ENCODE results near the gene MPC1L. TPM values are rescaled to one million over a fixed set of nuclear protein-coding genes. Genes with fewer than 3 reads are reported as not detected.
A peak's percentile ranks its signal among the peaks of the same experiment; 100 is the strongest.
"Not testable (repeated sequence)": the region's sequence is repeated elsewhere in the genome, so short reads cannot be mapped to it uniquely, and the experiment has no call there.

Gene MPC1L
- total RNA-seq (2014; rRNA removed; shearing (Covaris generic)) = not detected in 2 replicates

DNA sequence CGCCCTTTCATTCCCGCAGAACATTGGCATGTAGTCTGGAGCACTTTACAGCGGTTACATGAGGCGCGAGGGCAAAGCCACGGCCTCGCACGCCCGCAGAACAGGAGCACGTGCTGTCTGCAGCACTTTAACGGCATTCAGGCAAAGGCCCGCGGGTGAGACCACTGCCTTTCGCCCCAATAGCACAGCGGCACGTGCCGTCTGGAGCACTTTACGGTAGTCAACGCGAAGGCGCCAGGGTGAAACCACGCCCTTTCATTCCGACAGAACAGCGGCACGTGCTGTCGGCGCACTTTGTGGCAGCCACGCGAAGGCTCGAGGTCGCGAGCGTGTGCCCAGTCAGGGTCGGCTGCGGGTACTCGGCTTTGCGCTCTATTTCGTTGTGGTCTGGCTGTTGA, at the start of gene MPC1L:
MPC1L (plus strand) TSS at position 290 of the 398 bp plus-strand sequence. CDS start 138 bp downstream, outside the sequence.
- DNase-seq (ENCODE audit: low read depth) = no peak

DNA sequence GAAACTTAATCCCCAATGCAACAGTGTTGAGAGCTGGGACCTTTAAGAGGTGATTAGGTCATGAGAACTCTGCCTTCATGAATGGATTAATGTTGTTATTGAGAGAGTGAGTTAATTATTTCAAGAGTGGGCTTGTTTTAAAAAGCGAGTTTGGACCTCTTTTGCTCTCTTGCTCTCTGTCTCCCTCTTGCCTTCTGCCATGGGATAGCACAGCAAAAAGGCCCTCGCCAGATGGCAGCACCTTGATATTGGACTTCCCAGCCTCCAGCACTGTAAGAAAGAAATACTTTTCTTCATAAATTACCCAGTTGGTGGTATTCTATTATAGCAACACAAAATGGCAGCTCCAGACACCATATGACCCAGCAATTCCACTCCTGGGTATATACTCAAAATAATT, 49.5 kb upstream of the MPC1L start:
- DNase-seq (ENCODE audit: low read depth) = peak; percentile 34

DNA sequence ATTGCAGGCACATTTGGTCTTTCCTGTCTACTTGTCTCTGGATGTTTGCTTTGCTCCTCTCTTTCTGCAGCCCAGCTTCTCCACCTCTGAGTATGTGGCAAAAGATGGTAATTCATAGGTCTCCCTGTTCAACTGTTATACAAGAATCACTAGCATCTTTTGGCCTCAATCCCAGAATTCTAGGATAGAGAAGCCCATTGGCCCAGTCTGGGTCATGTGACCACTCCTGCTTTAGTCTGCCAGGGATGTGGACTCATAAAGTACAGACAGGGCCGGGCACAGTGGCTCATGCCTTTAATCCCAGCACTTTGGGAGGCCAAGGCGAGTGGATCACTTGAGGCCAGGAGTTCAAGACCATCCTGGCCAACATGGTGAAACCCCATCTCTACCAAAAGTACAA, 47.8 kb upstream of the MPC1L start:
- DNase-seq (ENCODE audit: low read depth) = peak; percentile 76

DNA sequence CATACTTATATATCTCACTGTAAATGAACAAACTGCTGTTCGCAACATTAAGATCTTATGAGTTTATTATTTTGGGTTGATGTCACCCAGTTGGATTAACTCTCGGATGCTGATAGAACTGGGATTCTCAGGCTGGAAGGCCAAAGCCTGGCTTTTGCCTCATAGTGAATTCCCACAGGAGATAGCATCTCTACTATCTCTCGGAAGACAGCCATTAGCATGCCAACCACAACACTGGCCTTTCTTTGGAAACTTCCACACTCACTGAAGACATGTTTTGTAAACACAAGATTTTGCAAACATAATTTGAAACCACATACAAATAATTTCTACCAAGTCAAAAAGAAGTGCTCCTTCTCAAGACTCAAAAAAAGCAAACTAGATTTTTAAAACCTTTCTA, 46.9 kb upstream of the MPC1L start:
- DNase-seq (ENCODE audit: low read depth) = no peak

DNA sequence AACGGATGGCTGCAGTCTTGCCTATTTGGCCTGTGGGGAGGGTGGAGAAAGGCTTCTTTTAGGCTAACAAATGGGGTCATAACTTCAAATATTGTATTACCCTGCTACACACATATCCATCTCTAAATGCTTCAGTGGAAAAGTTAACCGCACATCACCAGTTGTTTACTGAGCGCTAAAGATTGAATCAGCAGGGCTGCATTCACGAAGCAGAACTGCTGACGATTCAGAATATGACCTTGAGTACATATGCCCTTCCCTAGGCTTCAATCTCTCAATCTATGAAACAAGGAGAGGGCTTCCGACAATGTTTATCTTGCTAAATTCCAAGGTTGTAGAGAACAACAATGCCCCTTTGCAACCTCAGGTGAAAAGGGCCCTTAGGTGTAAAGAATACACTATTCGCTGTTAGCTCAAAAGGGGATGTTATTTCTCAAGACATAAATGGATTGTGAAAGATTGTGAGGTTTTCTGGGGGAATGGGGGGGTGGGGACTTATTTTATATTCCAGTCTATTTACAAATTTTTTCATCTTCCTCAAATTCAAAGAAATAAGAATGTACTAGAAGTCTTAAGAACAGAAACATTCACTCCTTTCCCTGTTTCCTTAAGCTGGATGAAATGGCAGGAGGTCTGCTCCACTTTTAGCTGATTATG, 45.1 kb upstream of the MPC1L start:
- DNase-seq (ENCODE audit: low read depth) = no peak

DNA sequence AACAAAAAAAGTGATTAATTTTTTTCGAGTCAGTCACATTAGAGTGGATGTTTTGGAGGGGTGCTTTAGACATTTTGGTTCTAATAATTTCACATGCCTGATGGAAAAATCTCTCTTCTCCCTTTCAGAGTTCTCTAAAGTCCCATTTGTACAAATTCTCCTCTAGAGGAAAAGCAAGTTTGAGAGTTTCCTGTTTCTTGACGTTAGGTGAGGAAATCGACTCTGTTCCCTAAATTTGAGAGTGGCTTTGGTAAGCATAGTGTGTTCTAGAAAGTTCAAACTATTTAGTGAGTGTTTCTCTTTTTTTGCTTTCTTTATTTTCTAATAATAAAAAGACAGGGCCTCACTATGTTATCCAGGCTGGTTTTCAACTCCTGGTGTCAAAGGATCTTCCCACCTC, 44.1 kb upstream of the MPC1L start:
- no peak for DNase-seq (ENCODE audit: low read depth)

DNA sequence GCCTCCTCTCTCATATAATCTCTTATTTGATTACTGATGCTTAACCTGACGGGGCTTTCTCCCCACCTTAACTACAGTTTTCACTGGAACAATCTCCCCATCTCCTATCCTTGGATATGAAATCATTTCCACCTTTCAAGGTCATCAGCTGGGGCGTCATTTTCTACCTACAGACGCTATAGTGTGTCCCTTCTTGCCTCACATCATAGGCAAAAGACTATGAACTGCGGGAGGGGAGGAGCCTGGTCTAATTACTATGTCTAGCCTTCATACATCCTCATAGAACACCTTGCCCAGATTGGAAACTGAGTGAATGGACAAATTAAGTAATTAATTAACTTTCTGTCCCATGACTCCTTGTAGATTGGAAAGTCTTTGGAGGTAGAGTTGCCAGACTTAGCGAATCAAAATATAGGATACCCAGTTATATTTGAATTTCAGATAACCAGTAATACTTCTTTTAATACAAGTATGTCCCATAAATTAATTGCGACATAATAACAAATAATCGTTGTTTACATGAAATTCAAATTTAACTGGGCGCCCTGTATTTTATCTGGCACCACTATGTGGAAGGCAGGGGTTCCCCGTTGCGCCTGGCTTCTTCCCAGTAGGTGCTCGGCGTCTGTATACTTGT, 43.2 kb upstream of the MPC1L start:
- no peak for DNase-seq (ENCODE audit: low read depth)

DNA sequence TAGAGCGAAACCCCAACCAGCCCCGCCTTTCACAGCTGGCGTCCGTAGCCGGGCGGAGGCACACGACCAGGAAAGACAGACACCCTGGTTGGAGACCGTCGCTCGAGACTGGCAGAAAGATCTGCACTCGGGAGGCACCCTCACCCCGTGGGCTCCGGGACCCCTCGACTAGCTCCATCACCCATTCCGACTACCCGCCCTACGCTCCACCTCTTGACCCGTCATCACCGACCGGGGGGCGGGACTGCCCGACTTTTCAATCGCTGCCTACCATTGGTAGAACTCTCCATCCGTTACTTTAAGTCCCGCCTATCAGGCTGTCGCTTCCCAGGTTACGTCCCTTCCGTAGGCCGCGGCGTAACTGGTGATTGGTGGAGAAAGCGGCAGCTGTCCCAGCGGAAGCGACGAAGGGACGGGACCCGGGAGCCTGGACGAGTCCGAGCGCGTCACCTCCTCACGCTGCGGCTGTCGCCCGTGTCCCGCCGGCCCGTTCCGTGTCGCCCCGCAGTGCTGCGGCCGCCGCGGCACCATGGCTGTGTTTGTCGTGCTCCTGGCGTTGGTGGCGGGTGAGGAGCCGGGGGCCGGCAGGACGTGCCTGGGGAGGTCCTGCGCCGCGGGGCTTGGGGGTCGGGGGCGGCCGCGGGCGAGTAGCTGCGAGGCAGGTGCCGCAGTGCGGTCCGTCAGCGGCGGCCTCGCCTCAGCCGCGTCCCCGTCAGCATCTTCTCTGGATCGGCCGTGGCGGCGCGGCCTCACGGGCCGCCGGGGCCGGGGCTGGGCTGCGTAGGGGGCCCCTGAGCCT, 42.5 kb upstream of the MPC1L start, which contains the start of gene ATP6AP2:
ATP6AP2 (plus strand) TSS at position 434 of the 799 bp plus-strand sequence; CDS start at position 530, 96 bp downstream.
- DNase-seq (ENCODE audit: low read depth) = peak; percentile 95

DNA sequence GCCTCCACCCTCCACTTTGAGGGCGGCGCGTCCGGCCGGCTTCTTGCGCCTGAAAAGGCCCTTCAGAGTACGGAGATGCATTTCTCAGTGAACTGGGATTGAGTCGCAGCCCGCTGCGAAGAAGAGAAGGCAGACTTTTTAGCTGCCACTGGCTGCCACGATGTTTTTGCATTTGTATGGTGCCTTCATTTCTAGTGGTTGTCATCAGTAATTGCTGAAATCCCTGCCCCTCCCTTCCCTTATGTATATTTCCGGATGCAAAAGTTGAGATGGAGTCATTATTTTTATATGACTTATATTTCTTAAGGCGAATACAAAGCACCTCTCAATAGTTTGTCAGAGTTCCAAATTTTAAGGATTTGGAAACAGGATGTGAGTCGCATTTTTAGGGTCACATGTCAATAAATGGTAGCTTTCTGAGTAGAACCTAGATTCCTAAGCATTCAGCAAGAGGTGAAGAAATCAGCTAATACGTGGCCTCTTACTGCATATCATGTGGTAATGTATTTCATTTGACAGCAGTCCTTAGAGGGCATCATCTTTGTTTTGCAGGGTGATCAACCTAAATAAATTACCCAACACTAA, 41.8 kb upstream of the MPC1L start:
- peak; percentile 20 for DNase-seq (ENCODE audit: low read depth)

DNA sequence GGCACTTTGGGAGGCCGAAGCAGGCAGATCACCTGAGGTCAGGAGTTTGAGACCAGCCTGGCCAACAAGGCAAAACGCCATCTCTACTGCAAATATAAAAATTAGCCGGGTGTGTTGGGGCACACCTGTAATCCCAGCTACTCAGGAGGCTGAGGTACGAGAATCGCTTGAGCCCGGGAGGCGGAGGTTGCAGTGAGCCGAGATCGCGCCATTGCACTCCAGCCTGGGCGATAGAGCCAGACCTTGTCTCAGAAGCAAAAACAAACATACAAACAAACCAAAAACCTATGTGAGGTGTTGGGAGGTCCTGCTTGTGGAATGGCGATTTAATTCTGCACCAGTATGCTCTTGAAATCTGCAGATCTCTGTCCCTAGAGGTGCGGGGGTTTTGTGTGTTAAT, 41.0 kb upstream of the MPC1L start:
- DNase-seq (ENCODE audit: low read depth) = not testable (repeated sequence)

DNA sequence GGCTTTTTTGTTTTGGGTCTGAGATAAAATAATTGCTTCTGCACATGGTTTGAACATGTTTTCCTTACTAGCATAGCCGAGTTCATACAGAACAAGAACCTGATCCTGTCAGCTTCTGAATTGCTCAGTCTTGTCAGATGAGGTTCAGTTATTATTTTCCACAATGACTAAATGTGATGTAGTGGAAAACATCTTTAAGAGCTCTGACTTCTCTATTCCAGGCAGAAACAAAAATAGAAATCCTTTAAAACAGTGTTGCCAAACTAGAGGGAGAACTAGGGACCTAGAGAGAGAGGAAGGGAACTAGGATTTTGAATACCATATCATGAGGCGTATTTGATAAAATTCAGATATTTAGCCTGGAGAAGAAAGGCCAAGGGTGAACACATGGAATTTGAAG, 40.4 kb upstream of the MPC1L start:
- DNase-seq (ENCODE audit: low read depth) = no peak

DNA sequence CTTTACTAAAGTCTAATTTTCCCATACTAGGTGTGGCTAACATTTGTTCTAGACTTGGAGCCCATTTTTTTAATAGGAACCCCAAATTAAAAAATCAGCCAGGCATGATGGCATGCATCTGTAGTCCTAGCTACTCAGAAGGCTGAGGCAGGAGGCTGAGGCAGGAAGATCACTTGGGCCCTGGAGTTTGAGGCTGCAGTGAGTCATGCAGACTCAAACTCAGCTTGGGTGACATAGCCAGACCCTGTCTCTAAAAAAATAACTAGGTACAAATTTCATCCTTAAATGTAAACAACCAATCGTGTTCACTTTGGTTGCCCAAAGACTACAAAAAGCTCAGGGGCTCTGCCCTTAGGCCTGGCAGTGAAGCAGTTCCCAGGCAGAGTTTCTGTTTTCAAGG, 35.6 kb upstream of the MPC1L start:
- not testable (repeated sequence) for DNase-seq (ENCODE audit: low read depth)

DNA sequence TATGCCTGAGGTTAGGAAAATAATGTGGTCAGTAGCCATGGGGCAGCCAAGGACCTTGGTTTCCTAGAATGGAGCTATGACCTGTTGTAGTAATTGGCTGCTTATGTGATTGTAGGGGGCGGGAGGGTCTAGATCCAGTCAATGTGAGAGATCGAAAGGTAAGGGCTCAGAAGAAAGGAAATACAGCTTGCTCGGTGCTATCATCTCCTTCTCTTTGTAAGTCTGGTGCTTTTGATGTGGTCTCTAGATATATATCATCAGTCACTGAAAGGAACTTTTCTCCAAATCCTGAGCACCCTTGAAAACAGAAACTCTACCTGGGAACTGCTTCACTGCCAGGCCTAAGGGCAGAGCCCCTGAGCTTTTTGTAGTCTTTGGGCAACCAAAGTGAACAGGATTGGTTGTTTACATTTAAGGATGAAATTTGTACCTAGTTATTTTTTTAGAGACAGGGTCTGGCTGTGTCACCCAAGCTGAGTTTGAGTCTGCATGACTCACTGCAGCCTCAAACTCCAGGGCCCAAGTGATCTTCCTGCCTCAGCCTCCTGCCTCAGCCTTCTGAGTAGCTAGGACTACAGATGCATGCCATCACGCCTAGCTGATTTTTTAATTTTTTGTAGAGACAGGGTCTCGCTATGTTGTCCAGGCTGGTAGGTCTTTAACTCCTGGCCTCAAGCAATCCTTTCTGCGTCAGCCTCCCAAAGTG, 33.5 kb upstream of the MPC1L start:
- DNase-seq (ENCODE audit: low read depth) = not testable (repeated sequence)

DNA sequence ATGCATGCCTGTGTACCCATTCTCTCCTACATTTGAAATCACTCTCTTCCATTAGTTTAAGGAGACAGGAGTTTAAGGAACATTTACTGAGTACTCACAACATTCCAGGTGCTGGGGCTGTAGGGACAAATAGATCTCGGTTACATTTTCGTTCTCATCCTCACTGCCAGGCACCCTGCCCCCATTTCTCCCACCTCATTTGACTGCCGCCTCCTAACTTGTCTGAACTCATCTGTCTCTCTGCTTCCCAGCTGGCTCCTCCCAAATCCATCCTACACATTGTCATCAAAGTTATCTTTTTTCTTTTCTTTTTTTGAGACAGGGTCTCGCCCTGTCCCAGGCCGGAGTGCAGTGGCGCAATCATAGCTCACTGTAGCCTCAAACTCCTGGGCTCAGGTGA, 19.8 kb upstream of the MPC1L start:
- no peak for DNase-seq (ENCODE audit: low read depth)

DNA sequence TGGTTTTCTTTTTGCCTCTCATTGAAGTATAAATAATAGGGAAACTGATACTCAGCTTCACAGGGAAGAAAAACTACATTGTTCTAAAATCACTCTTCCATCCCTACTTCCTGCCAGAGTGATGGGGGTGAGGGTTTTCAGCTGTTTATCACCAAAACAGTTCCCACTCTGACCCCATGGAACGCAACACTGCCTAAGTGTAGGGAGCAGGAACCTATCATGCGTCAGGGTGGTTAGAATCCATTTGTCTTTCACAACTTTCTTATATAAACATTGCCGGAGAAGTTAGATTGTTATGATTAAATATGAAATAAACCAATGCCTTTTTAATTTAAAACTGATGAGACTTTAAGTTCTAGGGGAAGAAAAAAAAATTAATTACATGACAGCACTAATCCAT, 15.8 kb upstream of the MPC1L start:
- no peak for DNase-seq (ENCODE audit: low read depth)

DNA sequence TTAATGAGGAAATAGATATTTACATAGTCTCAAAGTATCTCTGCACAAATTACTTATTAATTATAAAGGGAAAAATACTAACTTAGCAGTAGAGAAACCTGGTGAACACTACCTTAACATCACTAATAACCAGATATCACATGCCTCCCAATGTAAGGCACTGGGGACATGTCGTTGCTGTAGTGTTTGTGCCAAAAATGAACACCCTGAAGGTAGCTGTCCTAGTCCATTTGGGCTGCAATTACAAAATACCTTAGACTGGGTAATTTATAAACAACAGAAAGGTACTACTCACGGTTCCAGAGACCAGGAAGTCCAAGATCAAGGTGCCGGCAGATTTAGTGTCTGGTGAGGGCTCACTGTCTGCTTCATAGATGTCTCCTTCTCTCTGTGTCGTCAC, 10.7 kb upstream of the MPC1L start:
- DNase-seq (ENCODE audit: low read depth) = no peak

DNA sequence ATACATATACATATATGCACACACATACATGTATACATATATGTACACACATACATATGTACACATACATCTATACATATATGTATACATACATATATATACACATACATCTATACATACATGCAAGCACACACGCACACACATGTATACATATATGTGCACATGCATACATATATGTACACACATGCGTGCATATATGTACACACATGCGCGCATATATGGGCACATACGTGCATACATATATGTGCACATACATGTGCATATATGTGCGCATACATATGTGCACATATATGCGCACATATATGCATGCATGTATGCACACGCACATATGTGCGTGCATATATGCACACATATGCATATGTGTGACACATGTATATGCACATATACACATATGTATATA, 7.3 kb upstream of the MPC1L start:
- no peak for DNase-seq (ENCODE audit: low read depth)

DNA sequence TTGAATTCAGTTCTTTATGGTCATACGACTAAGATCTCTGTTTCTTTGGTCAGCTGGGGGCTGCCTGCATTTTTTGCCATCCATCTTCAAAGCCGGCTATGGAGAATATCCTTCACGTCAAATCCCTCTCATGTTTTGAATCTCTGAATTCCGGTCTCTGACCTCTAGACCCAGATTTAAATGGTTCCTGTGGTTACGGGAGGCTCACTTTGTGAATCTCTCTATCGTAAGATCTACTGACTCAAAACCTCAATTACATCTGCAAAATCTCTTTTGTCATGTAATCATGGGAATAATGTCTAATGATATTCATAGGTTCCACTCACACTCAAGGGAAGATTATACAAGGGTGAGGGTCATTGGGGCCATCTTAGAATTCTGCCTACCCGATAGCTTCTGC, 5.7 kb upstream of the MPC1L start:
- peak; percentile 25 for DNase-seq (ENCODE audit: low read depth)

DNA sequence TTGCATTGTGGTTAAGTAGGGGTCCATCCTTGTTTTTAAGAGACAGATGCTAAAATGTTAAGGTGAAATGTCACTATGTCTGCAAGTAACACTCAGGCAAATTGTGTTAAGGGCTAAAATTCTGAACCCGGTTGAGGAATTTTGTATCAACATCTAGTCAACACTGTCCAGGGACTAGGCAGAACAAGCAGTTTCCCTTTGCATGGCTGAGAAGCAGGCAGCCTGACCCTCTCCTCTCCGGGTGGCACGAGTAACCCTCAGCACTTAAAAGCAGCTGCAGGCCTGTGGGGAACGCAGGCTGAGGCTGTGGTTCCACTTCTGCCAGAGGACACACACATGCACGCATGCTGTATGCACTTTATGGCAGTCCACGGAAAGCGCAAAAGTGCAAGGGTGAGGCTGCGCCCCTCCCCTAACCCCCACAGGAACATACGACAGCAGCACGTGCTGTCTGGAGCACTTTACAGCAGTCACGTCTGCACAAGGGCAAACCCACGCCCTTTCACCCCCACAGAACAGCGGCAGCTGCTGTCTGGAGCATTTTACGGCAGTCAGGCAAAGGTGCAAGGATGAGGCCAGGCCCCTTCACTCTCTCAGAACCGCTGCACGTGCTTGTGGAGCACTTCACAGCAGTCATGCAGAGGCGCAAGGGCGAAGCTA, 619 bp upstream of the MPC1L start:
- no peak for DNase-seq (ENCODE audit: low read depth)

DNA sequence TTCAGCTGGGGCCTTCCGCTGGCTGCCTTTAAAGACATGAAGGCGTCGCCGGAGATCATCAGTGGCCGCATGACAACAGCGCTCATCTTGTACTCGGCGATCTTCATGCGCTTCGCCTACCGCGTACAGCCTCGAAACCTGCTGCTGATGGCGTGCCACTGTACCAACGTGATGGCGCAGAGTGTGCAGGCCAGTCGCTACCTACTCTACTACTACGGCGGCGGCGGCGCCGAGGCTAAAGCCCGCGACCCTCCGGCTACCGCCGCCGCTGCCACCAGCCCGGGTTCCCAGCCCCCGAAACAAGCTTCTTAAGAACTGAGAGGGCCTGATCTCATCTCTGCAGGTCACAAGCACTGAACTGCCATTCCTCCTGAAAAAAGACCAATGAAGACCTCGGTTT, 437 bp downstream of the MPC1L start:
- DNase-seq (ENCODE audit: low read depth) = no peak

DNA sequence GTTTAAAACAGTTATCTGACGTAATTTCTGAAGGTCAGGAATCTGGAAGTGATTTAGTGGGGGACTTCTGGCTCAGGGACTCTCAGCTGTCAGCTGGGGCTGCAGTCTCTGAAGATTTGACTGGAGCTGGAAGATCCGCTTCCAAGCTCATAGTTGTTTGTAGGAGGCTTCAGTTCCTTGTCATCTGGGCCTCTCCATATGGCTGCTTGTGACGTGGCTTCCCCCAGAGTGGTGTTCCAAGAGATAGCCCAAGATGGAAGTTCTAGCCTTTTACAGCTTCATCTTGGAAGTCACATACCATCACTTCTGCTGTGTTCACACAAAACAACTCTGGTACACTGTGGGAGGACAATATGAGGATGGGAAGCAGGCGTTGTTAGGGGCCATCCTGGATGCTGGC, 2.1 kb downstream of the MPC1L start:
- DNase-seq (ENCODE audit: low read depth) = no peak

All from M059J (cell line).